ENCODE measurements around the gene IL1RL2.

DNA sequence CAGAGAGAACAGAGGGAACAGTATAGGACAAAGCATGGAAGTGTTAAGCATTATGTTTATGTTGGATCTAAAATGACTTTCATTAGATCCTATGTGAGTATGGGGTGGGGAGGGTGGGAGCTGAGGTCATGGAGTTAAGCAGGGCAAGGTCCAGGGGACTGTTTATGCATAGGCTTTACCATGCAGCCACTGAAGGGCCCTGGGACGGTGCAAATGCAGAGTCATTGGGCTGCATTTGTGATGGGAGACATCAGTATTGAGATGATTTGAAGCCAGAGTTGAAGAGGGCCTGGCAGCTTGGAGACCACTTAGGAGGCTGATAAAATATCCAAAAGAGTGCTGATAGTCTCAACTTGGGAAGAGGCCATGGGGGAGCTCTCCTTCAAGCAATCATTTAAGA lies 22.7 kb downstream of the IL1RL2 start:
- TF ChIP-seq TCF12 (IDR thresholded peaks at IDR 0.05; ENCODE audit: low read depth, low read length) (no peak), CEBPB (IDR thresholded peaks at IDR 0.05; ENCODE audit: low read depth, low read length) (no peak), POLR2A (IDR thresholded peaks at IDR 0.05; ENCODE audit: control extremely low read depth in 1 of 2, low read depth in 2 of 2, low read length in 2 of 2) (no peak), SP2 (IDR thresholded peaks at IDR 0.05; ENCODE audit: low read length) (no peak), USF2 (IDR thresholded peaks at IDR 0.05; ENCODE audit: low read length) (no peak)
- TF ChIP-seq, protein P1, sequence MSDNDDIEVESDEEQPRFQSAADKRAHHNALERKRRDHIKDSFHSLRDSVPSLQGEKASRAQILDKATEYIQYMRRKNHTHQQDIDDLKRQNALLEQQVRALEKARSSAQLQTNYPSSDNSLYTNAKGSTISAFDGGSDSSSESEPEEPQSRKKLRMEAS (IDR thresholded peaks at IDR 0.05) = no peak
- TF ChIP-seq, protein P2, sequence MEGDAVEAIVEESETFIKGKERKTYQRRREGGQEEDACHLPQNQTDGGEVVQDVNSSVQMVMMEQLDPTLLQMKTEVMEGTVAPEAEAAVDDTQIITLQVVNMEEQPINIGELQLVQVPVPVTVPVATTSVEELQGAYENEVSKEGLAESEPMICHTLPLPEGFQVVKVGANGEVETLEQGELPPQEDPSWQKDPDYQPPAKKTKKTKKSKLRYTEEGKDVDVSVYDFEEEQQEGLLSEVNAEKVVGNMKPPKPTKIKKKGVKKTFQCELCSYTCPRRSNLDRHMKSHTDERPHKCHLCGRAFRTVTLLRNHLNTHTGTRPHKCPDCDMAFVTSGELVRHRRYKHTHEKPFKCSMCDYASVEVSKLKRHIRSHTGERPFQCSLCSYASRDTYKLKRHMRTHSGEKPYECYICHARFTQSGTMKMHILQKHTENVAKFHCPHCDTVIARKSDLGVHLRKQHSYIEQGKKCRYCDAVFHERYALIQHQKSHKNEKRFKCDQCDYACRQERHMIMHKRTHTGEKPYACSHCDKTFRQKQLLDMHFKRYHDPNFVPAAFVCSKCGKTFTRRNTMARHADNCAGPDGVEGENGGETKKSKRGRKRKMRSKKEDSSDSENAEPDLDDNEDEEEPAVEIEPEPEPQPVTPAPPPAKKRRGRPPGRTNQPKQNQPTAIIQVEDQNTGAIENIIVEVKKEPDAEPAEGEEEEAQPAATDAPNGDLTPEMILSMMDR (IDR thresholded peaks at IDR 0.05; ENCODE audit: control extremely low read depth in 1 of 3, insufficient read depth in 1 of 3, low read depth in 1 of 3, low read length in 3 of 3) = no peak
